Activated B cell treated with CpG ODN at 0.5 μM for 24 hours (primary cell): ENCODE data around the gene ZNF524. TPM values are rescaled to one million over a fixed set of nuclear protein-coding genes. Genes with fewer than 3 reads are reported as not detected.

Experiments
- ATAC-seq: fragments of 200-7000 bp; cut with Tn5 transposase; one replicate; pipeline ENCODE4 v1.10.0; 2021; ENCODE audit warnings: low read depth, mild to moderate bottlenecking, moderate library complexity
- CTCF ChIA-PET: fragments of 350-600 bp; sonication (Branson Sonifier 250); formaldehyde crosslinking; loops from one replicate; lab custom pipeline; 2021; ENCODE audit warnings: antibody characterized with exemption; lab: Charles Lee
- POLR2A ChIA-PET: fragments of 350-600 bp; sonication (Branson Sonifier 250); formaldehyde crosslinking; loops from one replicate; lab custom pipeline; 2021; ENCODE audit warnings: antibody characterized with exemption; lab: Charles Lee
- DNase-seq: peaks from one replicate; pipeline ENCODE4 v3.0.0; 2022
- H3K27ac Mint-ChIP-seq: one replicate; pipeline ENCODE4 v1.8.0; 2020; ENCODE audit warnings: mixed read lengths
- H3K27me3 Mint-ChIP-seq: one replicate; pipeline ENCODE4 v1.8.0; 2021; ENCODE audit warnings: mixed read lengths
- H3K36me3 Mint-ChIP-seq: one replicate; pipeline ENCODE4 v1.8.0; 2021; ENCODE audit warnings: low read depth, mixed read lengths
- H3K4me1 Mint-ChIP-seq: one replicate; pipeline ENCODE4 v1.8.0; 2021; ENCODE audit warnings: mixed read lengths
- H3K4me3 Mint-ChIP-seq: one replicate; pipeline ENCODE4 v1.8.0; 2020; ENCODE audit warnings: mild to moderate bottlenecking, mixed read lengths
- H3K9me3 Mint-ChIP-seq: one replicate; pipeline ENCODE4 v1.8.0; 2020; ENCODE audit warnings: mixed read lengths
- intact Hi-C: fragments of 100-400 bp; cut with micrococcal nuclease; formaldehyde crosslinking; loops from one replicate; pipeline ENCODE4 v1.15.1; 2024
- total RNA-seq: library from RNA; stranded (reverse); gene quantifications from 2 replicates; pipeline ENCODE4 v1.2.3, GENCODE V29; 2022
- TF ChIP-seq, protein P1 (sequence below): fragments of 200-600 bp; IDR thresholded peaks from one replicate; pipeline ENCODE4 v1.8.0; 2022; ENCODE audit warnings: antibody characterized with exemption, mild to moderate bottlenecking

ZNF524 gene
- total RNA-seq, 1 donor from 2014 or later = 16.1 TPM

DNA sequence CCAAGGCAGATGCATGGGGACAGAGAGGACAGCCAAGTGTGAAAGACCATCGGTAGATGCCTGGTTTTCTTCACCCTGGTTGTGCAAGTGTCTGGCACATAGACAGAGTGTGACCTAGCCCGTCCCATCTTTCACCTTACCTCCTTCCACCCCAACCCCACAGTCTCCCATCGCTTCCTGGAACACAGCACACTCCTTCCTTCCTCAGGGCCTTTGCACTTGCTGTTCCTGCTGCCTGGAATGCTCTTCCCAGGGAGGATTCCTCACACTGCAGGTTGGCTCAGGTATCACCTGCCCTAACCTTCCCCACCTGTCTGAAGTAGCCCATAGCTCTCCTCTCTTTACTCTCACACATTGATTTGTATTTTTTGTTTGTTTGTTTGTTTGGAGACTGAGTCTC, 3.8 kb upstream of the ZNF524 start:
- Mint-ChIP-seq H3K27ac (no peak overlapping the region), H3K27me3 (no peaks in the 10 kb centered on the region), H3K4me3 (no peak overlapping the region), H3K36me3 (peaks cover 47% of the 10 kb centered on the region), H3K9me3 (peaks cover 3% of the 10 kb centered on the region), H3K4me1 (peaks cover 10% of the 10 kb centered on the region)
- ChIA-PET CTCF (no interaction called here), POLR2A (interaction anchor here (0.5 to 0.8 kb wide), 2 partner anchors 10 to 12 kb away, joined by 3 read pairs; partner anchors contain the start of gene ZNF865)
- intact Hi-C loops = no loop called here
- DNase-seq (no peak), ATAC-seq (no peak)
- TF ChIP-seq, protein P1, sequence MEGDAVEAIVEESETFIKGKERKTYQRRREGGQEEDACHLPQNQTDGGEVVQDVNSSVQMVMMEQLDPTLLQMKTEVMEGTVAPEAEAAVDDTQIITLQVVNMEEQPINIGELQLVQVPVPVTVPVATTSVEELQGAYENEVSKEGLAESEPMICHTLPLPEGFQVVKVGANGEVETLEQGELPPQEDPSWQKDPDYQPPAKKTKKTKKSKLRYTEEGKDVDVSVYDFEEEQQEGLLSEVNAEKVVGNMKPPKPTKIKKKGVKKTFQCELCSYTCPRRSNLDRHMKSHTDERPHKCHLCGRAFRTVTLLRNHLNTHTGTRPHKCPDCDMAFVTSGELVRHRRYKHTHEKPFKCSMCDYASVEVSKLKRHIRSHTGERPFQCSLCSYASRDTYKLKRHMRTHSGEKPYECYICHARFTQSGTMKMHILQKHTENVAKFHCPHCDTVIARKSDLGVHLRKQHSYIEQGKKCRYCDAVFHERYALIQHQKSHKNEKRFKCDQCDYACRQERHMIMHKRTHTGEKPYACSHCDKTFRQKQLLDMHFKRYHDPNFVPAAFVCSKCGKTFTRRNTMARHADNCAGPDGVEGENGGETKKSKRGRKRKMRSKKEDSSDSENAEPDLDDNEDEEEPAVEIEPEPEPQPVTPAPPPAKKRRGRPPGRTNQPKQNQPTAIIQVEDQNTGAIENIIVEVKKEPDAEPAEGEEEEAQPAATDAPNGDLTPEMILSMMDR = no peak

DNA sequence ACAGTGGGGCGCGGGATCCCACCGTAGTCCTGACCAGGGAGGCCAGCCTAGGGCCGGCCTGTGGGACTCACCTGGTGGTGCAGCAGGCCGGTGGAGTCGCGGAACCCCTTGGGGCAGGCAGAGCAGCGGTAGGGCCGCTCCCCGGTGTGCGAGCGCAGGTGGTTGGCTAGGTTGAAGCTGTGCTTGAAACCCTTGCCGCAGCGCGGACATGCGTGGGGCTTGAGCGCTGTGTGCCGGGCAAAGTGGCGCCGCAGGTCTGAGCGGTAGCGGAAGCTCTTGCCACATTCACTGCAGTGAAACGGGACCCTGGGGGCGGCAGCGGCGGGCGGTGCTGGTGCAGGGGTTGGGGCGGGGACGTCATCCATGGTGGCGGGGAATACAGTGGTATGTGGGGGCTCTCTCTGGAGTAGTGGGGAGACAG, 2.6 kb upstream of the ZNF524 start:
- ATAC-seq (no peak), DNase-seq (no peak)
- Mint-ChIP-seq H3K36me3 (peaks cover 43% of the 10 kb centered on the region), H3K4me3 (no peak overlapping the region), H3K9me3 (peaks cover 3% of the 10 kb centered on the region), H3K27ac (no peak overlapping the region), H3K4me1 (peaks cover 10% of the 10 kb centered on the region), H3K27me3 (no peaks in the 10 kb centered on the region)
- CTCF ChIA-PET = interaction anchor here (0.9 kb wide), 1 partner anchor 50 kb away, joined by 3 read pairs; no protein-coding TSS in a partner anchor
- POLR2A ChIA-PET = interaction anchor here (2.6 to 4.5 kb wide), 2 partner anchors 12 to 16 kb away, joined by 15 to 42 read pairs; partner anchors contain the start of gene ZNF579
- TF ChIP-seq, protein P1 = no peak
- intact Hi-C loops = no loop called here

DNA sequence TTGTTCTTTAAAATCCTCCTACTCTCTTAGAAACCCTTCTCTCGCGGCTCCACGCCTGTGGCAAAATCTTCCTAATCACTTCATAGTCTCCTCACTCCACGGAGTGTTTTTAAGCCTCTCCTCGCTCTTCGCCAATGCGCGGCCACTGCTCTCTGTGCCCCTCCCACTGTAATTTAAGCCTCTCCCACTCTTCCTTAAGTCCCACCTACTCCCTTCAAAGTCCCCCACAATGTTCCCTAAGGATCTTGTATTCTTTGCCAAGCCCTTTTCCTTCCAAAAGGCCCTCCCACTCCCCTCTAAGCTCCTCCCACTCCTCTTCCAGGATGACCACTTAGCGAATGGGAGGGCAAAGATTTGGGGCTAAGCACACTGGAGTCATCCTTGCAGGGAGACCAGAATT, 2.1 kb upstream of the ZNF524 start:
- H3K9me3 Mint-ChIP-seq = peaks cover 3% of the 10 kb centered on the region

DNA sequence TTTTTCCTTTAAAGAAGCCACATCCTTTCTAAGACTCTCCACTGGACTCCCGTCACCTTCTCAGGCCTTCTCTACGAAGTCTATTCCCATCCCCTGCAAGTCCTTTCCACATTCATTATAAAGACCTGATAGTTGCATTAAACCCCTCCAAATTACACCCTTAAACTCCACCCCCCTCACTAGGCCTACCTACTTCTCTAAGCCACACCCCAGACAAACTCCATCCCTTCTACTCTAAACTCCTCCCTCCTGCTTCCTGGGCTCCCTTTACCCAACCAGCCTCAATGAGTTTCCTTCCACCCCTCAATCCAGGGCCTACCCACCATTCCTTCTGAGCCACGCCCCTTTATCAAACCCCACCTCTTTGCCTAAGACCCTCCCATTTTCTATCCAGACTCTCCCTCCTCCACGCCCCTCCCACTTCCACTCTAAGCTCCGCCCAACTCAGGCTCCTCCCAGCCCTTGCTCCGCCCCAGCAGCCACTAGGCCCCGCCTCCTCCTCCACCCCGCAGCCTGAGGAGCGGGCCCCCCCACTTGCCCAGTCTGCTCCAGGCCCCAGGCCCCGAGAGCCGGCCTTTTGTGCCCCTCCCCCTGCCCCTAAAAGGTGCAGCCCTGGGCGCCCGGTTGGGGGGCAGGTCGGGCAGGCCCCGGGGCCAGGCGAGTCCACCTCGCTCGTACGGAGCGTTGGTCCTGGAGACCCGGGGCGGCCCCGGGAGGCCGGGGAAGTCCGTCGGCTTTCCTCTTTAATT, 1.2 kb upstream of the ZNF524 start:
- peak overlapping the region; percentile 99 for H3K4me3 Mint-ChIP-seq
- H3K27me3 Mint-ChIP-seq = no peaks in the 10 kb centered on the region
- DNase-seq (peak; percentile 95), ATAC-seq (peak; percentile 76)
- POLR2A ChIA-PET = interaction anchor here (0.6 to 4.5 kb wide), 39 partner anchors 9 to 1484 kb away, joined by 3 to 53 read pairs (median 6); partner anchors contain the start of genes CCDC106, CNOT3, HSPBP1 and ISOC2
- intact Hi-C loops = loop anchor here (1.0 to 2.0 kb wide), 9 partner anchors 12 to 260 kb away; partner anchors contain the start of genes KMT5C, RPL28, ZNF579 and ZNF628
- CTCF ChIA-PET = interaction anchor here (0.9 to 1.7 kb wide), 5 partner anchors 33 to 211 kb away, joined by 3 to 7 read pairs (median 5); no protein-coding TSS in a partner anchor
- H3K4me1 Mint-ChIP-seq = peaks cover 14% of the 10 kb centered on the region
- H3K9me3 Mint-ChIP-seq = peaks cover 3% of the 10 kb centered on the region
- TF ChIP-seq, protein P1 = no peak
- peaks cover 39% of the 10 kb centered on the region for H3K36me3 Mint-ChIP-seq
- H3K27ac Mint-ChIP-seq = peak overlapping the region; percentile 99

More for the DNA sequence above, 2.1 kb upstream of the ZNF524 start:
- Mint-ChIP-seq H3K4me3 (peak overlapping the region; percentile 25), H3K36me3 (peaks cover 43% of the 10 kb centered on the region), H3K27ac (peak overlapping the region; percentile 35), H3K4me1 (peaks cover 10% of the 10 kb centered on the region), H3K27me3 (no peaks in the 10 kb centered on the region)
- POLR2A ChIA-PET = interaction anchor here (1.2 to 4.5 kb wide), 4 partner anchors 12 to 56 kb away, joined by 6 to 45 read pairs (median 28); partner anchors contain the start of genes U2AF2 and ZNF579
- CTCF ChIA-PET = interaction anchor here (0.9 kb wide), 1 partner anchor 50 kb away, joined by 3 read pairs; no protein-coding TSS in a partner anchor
- TF ChIP-seq, protein P1 = no peak
- intact Hi-C loops = loop anchor here (2.0 kb wide), 2 partner anchors 17 to 37 kb away; partner anchors contain the start of gene ZNF579
- ATAC-seq (no peak), DNase-seq (no peak)
